Measurements from ENCODE around the gene ADGRV1.
"Not testable (repeated sequence)": the region's sequence is repeated elsewhere in the genome, so short reads cannot be mapped to it uniquely, and the experiment has no call there.

ADGRV1 gene

GRCh38 chr5:91061094-91061493 lies 502.5 kb downstream of the ADGRV1 start:
- H3K36me3 ChIP-seq (ENCODE audit: insufficient read depth, insufficient read length, low read length) = no peaks in the 10 kb centered on the region
- TF ChIP-seq ZNF274 (IDR thresholded peaks at IDR 0.05; ENCODE audit: low read depth, low read length) = no peak
- TF ChIP-seq YY1 (IDR thresholded peaks at IDR 0.05; ENCODE audit: insufficient read depth, insufficient read length) = no peak
- no peak for TF ChIP-seq SUZ12 (IDR thresholded peaks at IDR 0.05; ENCODE audit: extremely low read depth, insufficient read depth, insufficient read length)
- no peaks in the 10 kb centered on the region for H3K4me1 ChIP-seq (ENCODE audit: insufficient read depth, insufficient read length)
- H3K4me3 ChIP-seq (ENCODE audit: insufficient read length, low read depth) = no peak overlapping the region
- H3K27me3 ChIP-seq (ENCODE audit: insufficient read depth, insufficient read length) = no peaks in the 10 kb centered on the region
- H3K9me3 ChIP-seq (ENCODE audit: insufficient read depth, low read length) = no peaks in the 10 kb centered on the region
- H3K9ac ChIP-seq (ENCODE audit: insufficient read length, low read depth) = no peak overlapping the region
- DNase-seq (ENCODE audit: low read depth, low spot score) = no peak

- Histone ChIP-seq H3K9ac (ENCODE audit: insufficient read length, low read depth) (no peak overlapping the region), H3K4me3 (ENCODE audit: insufficient read length, low read depth) (no peak overlapping the region), H3K4me1 (ENCODE audit: insufficient read depth, insufficient read length) (no peaks in the 10 kb centered on the region), H3K36me3 (ENCODE audit: insufficient read depth, insufficient read length, low read length) (no peaks in the 10 kb centered on the region), H3K9me3 (ENCODE audit: insufficient read depth, low read length) (no peaks in the 10 kb centered on the region), H3K27me3 (ENCODE audit: insufficient read depth, insufficient read length) (no peaks in the 10 kb centered on the region)
- DNase-seq (ENCODE audit: low read depth, low spot score) = no peak
- no peak for TF ChIP-seq SUZ12 (IDR thresholded peaks at IDR 0.05; ENCODE audit: extremely low read depth, insufficient read depth, insufficient read length)
- no peak for TF ChIP-seq YY1 (IDR thresholded peaks at IDR 0.05; ENCODE audit: insufficient read depth, insufficient read length)
- TF ChIP-seq ZNF274 (IDR thresholded peaks at IDR 0.05; ENCODE audit: low read depth, low read length) = no peak
Observed at GRCh38 chr5:91061946-91062562, 503.5 kb downstream of the ADGRV1 start.

GRCh38 chr5:91063098-91063690 lies 504.6 kb downstream of the ADGRV1 start:
- not testable (repeated sequence) for H3K27me3 ChIP-seq (ENCODE audit: insufficient read depth, insufficient read length); H3K4me3 ChIP-seq (ENCODE audit: insufficient read length, low read depth); H3K9ac ChIP-seq (ENCODE audit: insufficient read length, low read depth); H3K9me3 ChIP-seq (ENCODE audit: insufficient read depth, low read length); DNase-seq (ENCODE audit: low read depth, low spot score); H3K36me3 ChIP-seq (ENCODE audit: insufficient read depth, insufficient read length, low read length); H3K4me1 ChIP-seq (ENCODE audit: insufficient read depth, insufficient read length)

GRCh38 chr5:91065496-91065895 lies 506.9 kb downstream of the ADGRV1 start:
- Histone ChIP-seq H3K9ac (ENCODE audit: insufficient read length, low read depth) (no peak overlapping the region), H3K9me3 (ENCODE audit: insufficient read depth, low read length) (no peaks in the 10 kb centered on the region), H3K4me1 (ENCODE audit: insufficient read depth, insufficient read length) (no peaks in the 10 kb centered on the region), H3K4me3 (ENCODE audit: insufficient read length, low read depth) (no peak overlapping the region), H3K27me3 (ENCODE audit: insufficient read depth, insufficient read length) (no peaks in the 10 kb centered on the region), H3K36me3 (ENCODE audit: insufficient read depth, insufficient read length, low read length) (no peaks in the 10 kb centered on the region)
- DNase-seq (ENCODE audit: low read depth, low spot score) = no peak
- TF ChIP-seq SUZ12 (IDR thresholded peaks at IDR 0.05; ENCODE audit: extremely low read depth, insufficient read depth, insufficient read length) = no peak

- Histone ChIP-seq H3K9me3 (ENCODE audit: insufficient read depth, low read length) (no peaks in the 10 kb centered on the region), H3K4me3 (ENCODE audit: insufficient read length, low read depth) (no peak overlapping the region), H3K27me3 (ENCODE audit: insufficient read depth, insufficient read length) (no peaks in the 10 kb centered on the region), H3K4me1 (ENCODE audit: insufficient read depth, insufficient read length) (no peaks in the 10 kb centered on the region), H3K9ac (ENCODE audit: insufficient read length, low read depth) (no peak overlapping the region), H3K36me3 (ENCODE audit: insufficient read depth, insufficient read length, low read length) (no peaks in the 10 kb centered on the region)
- TF ChIP-seq SUZ12 (IDR thresholded peaks at IDR 0.05; ENCODE audit: extremely low read depth, insufficient read depth, insufficient read length) (no peak), YY1 (IDR thresholded peaks at IDR 0.05; ENCODE audit: insufficient read depth, insufficient read length) (no peak), ZNF274 (IDR thresholded peaks at IDR 0.05; ENCODE audit: low read depth, low read length) (no peak)
- DNase-seq (ENCODE audit: low read depth, low spot score) = no peak
Observed at GRCh38 chr5:91069364-91069763, 510.8 kb downstream of the ADGRV1 start.

- H3K36me3 ChIP-seq (ENCODE audit: insufficient read depth, insufficient read length, low read length) = no peaks in the 10 kb centered on the region
- no peaks in the 10 kb centered on the region for H3K4me1 ChIP-seq (ENCODE audit: insufficient read depth, insufficient read length)
- H3K4me3 ChIP-seq (ENCODE audit: insufficient read length, low read depth) = no peak overlapping the region
- no peak for DNase-seq (ENCODE audit: low read depth, low spot score)
- no peaks in the 10 kb centered on the region for H3K9me3 ChIP-seq (ENCODE audit: insufficient read depth, low read length)
- H3K27me3 ChIP-seq (ENCODE audit: insufficient read depth, insufficient read length) = no peaks in the 10 kb centered on the region
- no peak overlapping the region for H3K9ac ChIP-seq (ENCODE audit: insufficient read length, low read depth)
- TF ChIP-seq YY1 (IDR thresholded peaks at IDR 0.05; ENCODE audit: insufficient read depth, insufficient read length) (no peak), ZNF274 (IDR thresholded peaks at IDR 0.05; ENCODE audit: low read depth, low read length) (no peak), SUZ12 (IDR thresholded peaks at IDR 0.05; ENCODE audit: extremely low read depth, insufficient read depth, insufficient read length) (no peak)
Observed at GRCh38 chr5:91070761-91071550, 512.4 kb downstream of the ADGRV1 start.

GRCh38 chr5:91072881-91073280 lies 514.3 kb downstream of the ADGRV1 start:
- Histone ChIP-seq H3K9me3 (ENCODE audit: insufficient read depth, low read length) (no peaks in the 10 kb centered on the region), H3K27me3 (ENCODE audit: insufficient read depth, insufficient read length) (no peaks in the 10 kb centered on the region), H3K36me3 (ENCODE audit: insufficient read depth, insufficient read length, low read length) (no peaks in the 10 kb centered on the region), H3K9ac (ENCODE audit: insufficient read length, low read depth) (no peak overlapping the region), H3K4me3 (ENCODE audit: insufficient read length, low read depth) (no peak overlapping the region), H3K4me1 (ENCODE audit: insufficient read depth, insufficient read length) (no peaks in the 10 kb centered on the region)
- TF ChIP-seq SUZ12 (IDR thresholded peaks at IDR 0.05; ENCODE audit: extremely low read depth, insufficient read depth, insufficient read length) (no peak), YY1 (IDR thresholded peaks at IDR 0.05; ENCODE audit: insufficient read depth, insufficient read length) (no peak)
- no peak for DNase-seq (ENCODE audit: low read depth, low spot score)
